Activated CD4-positive, CD25-positive, alpha-beta regulatory T cell treated with anti-CD3 and anti-CD28 coated beads, Interleukin-2, amount 50 U/mL, for 24 hours (primary cell): ENCODE results near the gene SPP2.
A peak's percentile ranks its signal among the peaks of the same experiment; 100 is the strongest.

Source experiments
- ATAC-seq, 2 donors: fragments of 150-1000 bp; cut with Tn5 transposase; one replicate each; pipeline ENCODE4 v1.10.0; 2021; ENCODE audit warnings: mild to moderate bottlenecking in 1 of 2, moderate library complexity in 1 of 2

The SPP2 gene

DNA sequence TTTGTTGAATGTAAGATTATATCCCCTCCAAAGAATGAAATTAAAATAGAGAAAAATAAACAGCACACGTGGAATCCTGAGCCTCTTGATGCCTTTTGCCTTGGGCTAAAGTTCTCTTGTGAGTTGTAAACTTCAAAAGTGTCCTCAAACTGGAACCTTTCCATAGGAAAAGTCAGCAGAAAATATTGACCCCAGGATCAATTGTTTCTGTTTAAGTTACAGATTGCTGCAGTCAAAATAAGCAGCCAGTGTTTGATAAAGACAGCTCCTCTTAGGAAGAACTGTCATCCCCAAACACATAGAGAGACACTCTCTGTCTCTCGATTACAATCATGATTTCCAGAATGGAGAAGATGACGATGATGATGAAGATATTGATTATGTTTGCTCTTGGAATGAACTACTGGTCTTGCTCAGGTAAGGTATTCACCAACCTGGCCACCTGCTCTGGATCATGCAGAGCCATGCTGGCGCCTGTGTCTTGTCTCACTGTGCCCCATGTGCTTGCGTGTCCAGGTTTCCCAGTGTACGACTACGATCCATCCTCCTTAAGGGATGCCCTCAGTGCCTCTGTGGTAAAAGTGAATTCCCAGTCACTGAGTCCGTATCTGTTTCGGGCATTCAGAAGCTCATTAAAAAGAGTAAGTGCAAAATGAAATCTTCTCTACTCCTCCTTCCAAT, at the start of gene SPP2:
Gene SPP2, plus strand, starts transcription at position 248 of the 681 bp plus-strand sequence. Its CDS starts 85 bp downstream, at position 333.
- no peak for ATAC-seq

GRCh38 chr2:234001380-234002160, 48.9 kb upstream of the SPP2 start:
- no peak for ATAC-seq

GRCh38 chr2:234002281-234002680, 48.2 kb upstream of the SPP2 start:
- no peak for ATAC-seq

DNA sequence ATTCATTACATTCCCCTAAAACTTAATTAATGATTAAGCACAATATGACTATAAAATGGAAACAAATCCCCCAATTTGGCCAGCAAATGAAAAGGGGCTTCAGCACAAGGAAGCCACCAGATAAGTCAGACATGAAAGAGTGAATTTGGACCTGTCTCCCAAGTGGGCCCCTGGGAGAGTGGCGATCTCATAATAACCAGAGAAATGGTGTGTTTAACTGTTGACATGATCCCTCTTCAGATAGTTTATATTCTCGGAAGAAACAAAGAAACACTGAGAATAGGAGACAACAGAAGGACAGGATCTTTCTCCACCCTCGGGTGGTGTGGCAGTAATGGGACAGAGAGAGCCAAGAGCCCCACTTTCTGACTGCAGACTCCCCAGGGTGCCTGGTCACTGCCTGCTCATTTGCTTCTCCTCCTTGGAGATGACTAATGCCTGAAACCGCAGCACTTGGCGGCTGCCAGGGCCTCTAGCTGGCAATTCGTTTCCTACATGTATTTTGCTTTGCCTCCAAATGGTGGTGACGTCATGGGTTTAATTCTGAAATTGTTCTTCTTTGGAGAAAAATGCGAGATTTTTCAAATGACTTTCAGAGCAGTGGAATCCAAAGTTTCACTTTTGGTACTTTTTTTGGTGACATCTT, 46.4 kb upstream of the SPP2 start:
- no peak for ATAC-seq

DNA sequence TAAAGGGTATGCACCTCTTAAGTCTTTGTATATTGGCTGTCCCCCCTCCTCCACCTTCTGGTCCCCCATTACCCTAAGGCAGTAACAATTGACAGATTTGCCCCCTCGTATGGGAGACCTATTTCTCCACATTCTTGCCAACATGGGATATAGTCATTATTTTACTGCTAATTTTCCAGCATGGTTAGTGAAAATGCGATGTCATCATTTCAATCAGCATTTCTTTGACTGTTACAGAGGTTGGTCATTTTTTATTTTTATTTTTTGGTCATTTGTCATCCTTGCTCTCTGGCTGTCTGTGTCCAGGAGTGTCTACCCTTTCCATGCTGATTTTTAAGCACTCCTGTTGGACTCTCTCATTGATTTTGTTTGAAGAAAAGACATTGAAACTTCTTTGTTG, 45.4 kb upstream of the SPP2 start:
- ATAC-seq = no peak

DNA sequence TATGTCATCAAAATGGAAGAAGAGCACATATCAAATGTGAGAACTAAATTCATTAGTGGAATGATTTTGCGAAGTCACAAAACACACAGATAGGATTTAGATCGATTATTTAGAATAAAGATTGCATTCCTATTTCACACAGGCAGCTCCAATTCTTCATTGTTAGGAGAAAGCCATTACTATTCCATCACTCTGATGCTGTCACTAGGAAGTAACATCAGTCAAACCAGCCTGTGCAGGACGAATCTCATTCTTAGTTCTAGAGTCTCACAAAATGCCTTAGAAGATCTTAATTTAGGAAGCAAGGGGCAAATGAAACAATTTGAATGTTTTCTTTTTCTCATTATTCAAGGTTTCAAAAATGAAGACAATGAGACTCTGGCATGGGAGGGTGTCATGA, 44.0 kb upstream of the SPP2 start:
- ATAC-seq = no peak

GRCh38 chr2:234014427-234014826, 36.1 kb upstream of the SPP2 start:
- no peak for ATAC-seq

- no peak for ATAC-seq
Measured at GRCh38 chr2:234015861-234016260, 34.6 kb upstream of the SPP2 start.

DNA sequence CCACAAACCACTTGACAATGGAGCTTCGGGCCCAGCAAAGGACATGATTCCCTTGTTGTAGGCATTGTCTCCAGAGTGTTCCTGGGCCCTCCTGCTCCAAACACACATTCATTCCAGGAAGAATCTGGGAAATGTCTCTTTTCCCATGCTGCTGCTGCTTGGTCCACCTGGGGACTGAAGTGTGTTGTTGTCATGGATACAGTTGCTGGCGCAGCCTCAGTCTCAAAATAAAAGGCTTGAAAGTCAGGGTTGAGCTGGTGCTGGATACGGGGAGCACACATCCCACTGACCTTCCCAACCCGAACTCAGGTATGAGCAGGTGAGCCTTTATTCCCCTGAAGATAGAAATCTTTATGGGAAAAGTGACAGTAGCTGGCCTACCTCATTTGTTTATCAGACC, 30.6 kb upstream of the SPP2 start:
- ATAC-seq = no peak

GRCh38 chr2:234020332-234020731, 30.2 kb upstream of the SPP2 start:
- no peak for ATAC-seq

DNA sequence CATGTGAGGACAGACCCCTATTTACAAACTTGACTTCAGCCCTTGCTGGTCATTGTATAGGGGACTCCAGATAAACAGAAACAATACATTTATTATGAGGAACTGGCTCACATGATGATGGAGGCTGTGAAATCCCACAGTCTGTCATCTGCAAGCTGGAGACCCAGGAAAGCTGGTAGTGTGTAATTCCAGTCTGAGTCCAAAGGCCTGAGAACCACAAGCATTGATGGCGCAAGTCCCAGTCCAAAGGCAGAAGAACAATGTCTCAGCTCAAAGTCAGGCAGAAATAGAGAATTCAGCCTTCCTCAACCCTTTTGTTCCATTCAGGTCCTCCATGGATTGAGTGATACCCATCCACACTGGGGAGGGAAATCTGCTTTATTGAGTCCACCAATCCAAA, 28.1 kb upstream of the SPP2 start:
- no peak for ATAC-seq

DNA sequence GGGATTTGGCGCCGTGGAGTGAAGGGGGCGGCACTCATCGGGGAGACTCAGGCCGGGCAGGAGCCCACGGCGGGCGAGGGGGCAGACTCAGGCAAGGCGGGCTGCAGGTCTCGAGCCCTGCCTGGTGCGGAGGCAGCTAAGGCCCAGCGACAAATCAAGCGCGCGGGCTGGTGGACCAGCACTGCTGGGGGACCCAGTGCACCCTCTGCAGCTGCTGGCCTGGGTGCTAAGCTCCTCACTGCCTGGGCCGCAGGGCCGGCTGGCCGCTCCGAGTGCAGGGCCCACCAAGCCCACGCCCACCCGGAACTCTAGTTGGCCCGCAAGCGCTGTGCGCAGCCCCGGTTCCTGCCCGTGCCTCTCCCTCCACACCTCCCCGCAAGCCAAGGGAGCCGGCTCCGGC, 26.2 kb upstream of the SPP2 start:
- ATAC-seq = no peak

DNA sequence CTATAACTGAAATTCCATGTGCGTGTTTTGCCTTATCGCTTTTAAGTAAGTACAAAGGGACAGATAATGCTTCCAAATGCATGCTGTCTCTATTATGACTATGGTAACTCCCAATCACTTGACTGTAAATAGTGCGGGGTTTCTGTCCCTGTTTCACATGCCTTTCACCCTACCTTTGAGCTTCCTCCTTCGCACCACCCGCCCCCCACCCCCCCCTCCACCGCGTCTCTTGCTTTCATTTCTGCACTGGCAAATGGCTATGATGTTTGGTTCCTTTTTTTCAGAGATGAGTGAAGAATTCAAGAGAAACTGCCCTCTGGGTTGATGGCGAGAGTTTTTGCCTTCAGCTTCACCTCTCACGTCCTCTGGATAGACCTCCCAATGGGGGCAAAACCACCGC, 25.0 kb upstream of the SPP2 start:
- peak; percentile 55 to 60 for ATAC-seq

DNA sequence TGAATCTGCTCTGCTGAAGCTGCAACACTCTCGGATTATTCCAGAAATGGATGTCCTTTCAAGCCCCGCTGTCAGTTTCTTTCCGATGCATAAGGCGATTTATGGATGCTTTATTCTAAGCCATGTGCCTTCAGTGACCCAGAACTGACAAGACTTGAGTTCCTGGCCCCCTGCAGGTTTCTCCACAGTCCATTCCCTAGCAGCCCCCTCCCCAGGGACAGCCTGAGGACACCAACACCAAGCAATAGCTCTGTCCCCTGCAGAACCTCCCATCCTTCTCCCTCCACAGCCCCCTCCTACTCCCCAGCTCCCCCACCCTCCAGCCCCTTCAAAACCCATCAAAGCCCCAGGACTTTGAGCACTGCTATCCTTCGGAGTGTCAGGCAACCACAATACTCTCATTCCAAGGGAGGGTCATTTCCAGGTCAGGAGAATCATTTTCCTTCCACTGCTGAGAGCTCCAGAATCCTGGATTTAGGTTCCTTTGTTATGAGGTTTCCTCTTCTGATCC, 24.6 kb upstream of the SPP2 start:
- ATAC-seq = no peak

DNA sequence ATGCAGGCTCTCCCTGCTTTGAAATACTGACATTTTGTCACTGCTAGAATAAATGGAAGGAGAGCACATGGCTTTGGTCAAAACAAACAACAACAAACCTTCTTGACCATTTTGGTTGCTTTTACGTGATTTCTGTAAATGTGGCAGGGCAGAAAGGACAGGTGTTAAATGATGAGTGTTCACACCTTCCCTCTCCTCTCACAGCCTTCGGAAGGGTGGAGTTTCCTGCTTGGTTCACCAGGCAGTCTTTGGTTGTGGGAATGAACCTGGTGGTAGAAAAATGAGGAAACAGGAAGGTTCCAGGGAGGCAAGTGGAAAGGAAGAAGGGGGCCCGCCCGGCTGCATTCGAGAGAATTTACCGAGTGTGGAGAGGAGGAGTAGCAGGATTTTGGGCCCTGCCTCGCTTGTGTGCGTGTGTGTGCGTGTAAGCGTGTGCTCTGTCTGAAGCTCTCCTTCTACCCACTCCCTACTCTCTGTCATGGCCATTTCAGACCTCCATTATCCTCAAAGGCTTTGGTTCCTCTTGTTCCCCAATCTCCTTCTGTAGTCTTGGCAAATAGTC, 23.7 kb upstream of the SPP2 start:
- ATAC-seq = no peak

- no peak for ATAC-seq
Measured at GRCh38 chr2:234027641-234028040, 22.9 kb upstream of the SPP2 start.

DNA sequence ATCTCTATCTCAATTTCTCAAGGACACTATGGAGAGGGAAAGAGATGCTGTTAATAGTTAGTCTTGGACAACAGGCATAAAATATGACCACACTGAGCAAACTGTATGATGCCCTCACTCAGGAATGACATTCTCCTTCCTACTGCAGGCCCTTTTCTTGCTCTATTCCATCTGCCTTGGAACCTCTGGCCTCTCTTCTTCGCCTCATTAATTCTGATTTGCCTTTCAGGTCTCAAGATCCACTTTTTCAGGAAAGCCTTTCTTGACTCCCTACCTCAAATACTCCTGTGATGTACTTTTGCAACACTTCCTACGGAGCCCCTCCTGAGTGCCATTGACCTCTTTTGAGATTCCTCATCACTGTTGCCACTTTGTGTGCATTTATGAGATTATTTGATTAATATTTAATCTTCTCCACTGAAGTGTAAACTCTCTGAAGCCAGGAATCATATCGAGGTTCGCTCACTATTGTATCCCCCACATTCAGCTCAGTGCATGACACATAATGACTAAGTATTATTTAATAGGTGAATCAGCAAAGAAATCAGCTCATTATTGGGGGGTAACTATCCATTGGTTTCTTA, 21.3 kb upstream of the SPP2 start:
- ATAC-seq = no peak

DNA sequence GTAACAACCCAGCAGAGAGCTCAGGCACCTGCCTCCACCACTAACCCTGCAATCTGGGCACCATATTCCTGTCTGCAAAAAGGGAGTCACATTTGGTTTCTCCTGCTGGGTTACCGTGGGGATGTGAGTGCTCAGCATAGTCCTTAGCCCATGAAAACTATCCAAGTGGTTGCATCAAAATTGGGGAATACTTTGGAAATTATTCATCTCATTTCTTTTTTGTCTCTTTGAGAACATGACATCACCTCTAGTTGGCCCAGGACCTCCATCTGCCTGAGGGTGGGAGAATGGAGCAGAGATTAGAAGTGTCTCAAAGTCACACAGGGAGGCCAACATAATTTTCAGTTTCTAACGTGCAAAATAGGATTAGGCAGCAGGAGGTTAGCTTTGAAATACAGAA, 19.3 kb upstream of the SPP2 start:
- no peak for ATAC-seq

DNA sequence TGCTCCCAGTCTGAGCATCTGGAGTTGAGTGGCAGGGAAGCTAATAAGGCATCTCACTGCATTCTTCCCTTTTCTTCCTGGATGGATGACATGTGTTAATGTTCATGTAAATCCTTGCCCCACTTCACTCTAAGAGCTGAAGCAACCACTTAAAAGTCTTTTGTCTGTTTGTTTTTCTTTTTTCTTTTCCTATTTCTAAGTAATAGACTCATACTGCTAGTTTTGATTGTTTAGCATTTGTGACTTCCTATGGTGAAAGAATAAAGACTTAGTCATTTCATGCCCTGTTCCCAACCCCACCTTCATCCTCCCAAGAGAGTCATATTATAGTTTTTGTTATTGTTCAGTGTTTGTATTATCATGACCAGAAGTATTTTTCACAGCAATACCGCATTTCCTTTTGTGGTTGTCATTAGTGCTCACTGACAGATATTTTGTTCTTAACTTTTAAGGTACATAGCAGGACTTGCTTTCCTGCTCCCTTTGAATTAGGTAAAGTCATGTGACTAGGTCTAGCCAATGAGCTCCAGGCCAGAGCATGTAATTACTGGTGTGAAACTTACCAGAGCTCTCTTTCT, 18.1 kb upstream of the SPP2 start:
- no peak for ATAC-seq

DNA sequence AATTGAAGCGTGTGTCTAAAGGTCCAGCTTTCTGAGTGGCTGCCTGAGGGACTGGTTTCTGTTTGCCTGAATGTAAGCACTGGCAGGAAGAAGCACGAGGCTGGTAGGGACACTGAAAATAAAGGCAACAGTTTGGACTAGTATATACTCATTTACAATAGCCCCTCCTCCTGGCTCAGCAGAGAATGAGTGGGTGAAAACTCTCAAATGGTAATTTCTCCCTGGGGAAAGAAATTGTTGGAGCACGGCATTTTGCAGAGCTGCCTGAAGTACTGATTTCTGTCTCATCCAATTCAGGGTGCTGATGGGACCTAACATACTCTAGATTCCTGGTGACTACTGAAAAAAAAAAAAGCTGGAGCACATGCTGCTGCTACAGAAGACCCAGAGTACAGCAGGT, 17.3 kb upstream of the SPP2 start:
- ATAC-seq = no peak

GRCh38 chr2:234033885-234034284, 16.6 kb upstream of the SPP2 start:
- ATAC-seq = no peak

GRCh38 chr2:234038076-234038802, 12.3 kb upstream of the SPP2 start:
- no peak for ATAC-seq
